SKM-1 treated with dmso at 0.1 percent for 144 hours (cell line): ENCODE data around the gene PKDCC.
A peak's percentile ranks its signal among the peaks of the same experiment; 100 is the strongest.

Experiments used
- DNase-seq: peaks from one replicate; lab custom pipeline; 2025; ENCODE audit not compliant: unreplicated experiment; lab: John Stamatoyannopoulos, UW

Gene PKDCC, protein sequence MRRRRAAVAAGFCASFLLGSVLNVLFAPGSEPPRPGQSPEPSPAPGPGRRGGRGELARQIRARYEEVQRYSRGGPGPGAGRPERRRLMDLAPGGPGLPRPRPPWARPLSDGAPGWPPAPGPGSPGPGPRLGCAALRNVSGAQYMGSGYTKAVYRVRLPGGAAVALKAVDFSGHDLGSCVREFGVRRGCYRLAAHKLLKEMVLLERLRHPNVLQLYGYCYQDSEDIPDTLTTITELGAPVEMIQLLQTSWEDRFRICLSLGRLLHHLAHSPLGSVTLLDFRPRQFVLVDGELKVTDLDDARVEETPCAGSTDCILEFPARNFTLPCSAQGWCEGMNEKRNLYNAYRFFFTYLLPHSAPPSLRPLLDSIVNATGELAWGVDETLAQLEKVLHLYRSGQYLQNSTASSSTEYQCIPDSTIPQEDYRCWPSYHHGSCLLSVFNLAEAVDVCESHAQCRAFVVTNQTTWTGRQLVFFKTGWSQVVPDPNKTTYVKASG

GRCh38 chr2:42047488-42048298, at the start of gene PKDCC:
PKDCC (plus strand) TSS chr2:42048021; CDS start chr2:42048200, 179 bp downstream.
- DNase-seq = peak; percentile 41

DNA sequence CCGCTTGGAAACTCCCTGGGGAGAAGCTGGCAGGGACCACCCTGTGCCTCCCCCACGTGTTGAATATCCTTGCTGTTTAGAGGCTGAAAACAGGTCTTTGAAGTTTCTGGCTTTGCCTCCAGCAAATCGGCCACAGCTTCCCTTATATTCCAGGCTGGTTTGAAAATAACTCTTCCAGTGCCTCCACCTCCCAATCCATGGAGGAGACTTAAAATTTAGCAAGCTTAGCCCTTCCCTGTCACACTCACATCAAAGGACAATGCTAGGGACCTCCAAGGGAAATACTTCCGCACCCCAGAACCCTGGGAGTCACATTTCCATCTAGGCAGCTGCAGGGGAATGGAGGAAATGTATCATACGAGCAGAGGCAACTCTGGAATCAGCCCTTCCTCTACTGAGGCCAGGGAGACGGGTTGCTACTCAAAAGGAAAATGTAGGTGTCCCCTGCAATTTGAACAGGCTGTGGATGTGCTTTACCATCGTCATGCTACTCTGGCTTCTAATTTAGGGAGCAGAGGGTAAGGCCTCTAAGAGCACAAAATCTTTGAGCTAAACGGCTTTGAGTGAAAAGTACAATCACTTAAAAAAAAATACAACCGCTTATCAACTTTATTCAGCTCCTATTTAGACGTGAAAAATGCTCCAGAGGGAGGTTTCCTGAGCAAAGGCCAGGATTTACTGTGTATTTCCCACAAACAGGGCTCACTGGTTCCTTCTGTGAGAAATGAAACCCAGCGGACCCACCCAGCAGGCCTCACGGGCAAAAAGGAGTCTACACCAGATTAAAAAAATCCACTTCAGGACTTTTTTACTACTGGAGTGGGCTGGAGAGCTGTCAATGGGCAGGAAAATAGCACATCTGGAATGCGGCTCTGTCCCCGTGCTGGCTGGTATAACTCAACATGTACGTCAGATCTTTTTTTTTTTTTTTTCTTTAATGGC, 49.4 kb upstream of the PKDCC start:
- no peak for DNase-seq

DNA sequence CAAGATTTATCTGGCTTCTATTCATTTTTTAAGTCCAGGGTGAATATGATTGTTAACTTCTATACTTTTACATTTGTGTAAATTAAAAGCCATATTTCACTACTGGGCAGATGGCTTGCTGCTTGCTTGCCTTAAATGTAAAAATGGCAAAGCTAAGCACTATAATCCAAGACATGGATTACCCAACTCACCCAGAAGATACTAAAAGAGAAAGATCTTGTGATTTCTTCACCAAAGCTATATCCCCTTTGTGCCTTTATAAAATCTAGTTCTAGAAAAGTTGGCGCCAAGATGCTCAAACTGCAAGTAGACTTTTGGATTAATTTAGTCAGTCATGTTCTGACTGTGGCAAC, 48.7 kb upstream of the PKDCC start:
- DNase-seq = no peak

GRCh38 chr2:41999592-42000281, 48.1 kb upstream of the PKDCC start:
- no peak for DNase-seq

DNA sequence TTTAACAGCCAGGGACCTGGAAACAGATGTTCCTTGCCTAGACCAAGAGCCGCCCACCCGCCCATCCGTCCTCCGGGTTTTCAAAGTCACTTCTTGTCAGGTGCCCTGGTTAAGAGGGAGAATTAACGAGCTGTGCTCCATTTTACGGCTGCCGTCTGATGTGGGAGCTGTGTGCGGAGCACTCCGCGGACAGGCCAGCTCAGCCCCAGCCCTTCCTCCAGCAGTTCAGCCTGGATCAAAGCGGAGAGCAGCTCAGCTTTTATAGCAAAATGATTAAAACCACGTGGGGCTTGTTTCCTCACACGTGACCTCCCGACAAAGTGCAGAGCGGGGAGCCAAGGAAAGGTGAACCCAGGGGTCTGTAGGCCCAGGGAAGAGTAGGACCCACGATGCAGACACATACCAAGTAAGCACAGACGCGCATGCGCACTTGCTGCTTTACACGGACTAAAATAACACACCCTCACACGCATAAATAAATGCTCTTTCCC, 46.1 kb upstream of the PKDCC start:
- DNase-seq = no peak

GRCh38 chr2:42007551-42007950, 40.3 kb upstream of the PKDCC start:
- DNase-seq = no peak

GRCh38 chr2:42008241-42008921, 39.4 kb upstream of the PKDCC start:
- no peak for DNase-seq

DNA sequence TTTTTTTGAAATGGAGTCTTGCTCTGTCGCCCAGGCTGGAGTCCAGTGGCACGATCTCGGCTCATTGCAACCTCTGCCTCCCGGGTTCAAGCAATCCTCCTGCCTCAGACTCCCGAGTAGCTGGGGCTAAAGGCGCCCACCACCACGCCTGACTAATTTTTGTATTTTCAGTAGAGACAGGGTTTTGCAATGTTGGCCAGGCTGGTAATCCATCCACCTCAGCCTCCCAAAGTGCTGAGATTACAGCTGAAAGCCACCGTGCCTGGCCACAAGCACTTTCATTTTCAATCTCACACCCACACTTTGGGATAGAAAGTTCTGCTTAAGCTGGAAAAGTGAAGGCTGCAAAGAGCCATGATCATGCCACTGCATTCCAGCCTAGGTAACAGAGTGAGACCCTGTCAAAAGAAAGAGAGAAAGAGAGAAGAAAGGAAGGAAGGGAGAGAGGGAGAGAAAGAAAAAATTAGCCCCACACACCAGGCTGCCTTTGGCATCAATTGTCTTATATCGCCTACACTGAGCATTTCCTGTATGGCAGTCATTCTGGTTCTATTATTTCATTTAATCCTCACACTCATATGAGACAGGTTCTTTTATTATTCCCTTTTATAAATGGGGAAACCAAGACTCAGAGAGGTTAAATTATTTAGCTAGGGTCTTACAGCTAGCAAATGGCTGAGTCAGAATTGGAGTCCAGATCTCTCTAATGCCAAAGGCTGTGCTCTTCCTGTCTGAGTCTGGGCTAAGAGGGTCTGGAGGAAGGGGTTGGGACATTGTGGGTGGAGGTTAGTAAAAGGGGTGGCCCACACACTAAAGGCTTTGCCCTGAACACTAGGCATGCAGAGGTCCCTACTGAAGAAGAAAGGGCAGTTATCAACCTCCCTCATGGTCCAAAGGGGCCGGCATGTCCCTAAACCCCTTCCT, 37.9 kb upstream of the PKDCC start:
- no peak for DNase-seq

DNA sequence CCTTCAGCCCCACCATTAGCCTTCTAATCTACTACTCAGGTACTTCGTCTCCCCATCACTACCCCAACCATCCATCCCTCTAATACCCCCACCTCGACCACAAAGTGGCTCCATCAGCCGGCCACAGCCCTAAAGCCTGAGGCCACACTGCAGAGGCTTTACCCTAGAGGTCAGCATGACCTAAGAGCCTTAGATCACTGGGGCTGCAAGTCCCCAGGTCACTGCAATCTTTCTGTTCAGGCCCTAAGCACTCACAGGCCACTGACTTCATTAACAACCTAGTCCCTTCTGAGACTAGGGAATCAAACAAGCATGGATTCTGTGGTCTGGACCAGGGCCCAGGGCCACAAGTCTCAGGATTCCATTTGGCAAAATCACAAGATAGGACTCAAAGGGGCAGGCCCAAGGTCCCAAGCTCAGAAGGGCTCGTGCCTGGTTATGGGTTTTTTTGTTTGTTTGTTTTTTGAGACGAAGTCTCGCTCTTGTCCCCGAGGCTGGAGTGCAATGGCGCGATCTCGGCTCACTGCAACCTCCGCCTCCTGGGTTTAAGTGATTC, 37.0 kb upstream of the PKDCC start:
- no peak for DNase-seq

- no peak for DNase-seq
These were observed 35.7 kb upstream of the PKDCC start for GRCh38 chr2:42012137-42012536.

GRCh38 chr2:42012651-42013050, 35.2 kb upstream of the PKDCC start:
- DNase-seq = no peak

GRCh38 chr2:42013409-42013808, 34.4 kb upstream of the PKDCC start:
- no peak for DNase-seq

- no peak for DNase-seq
These were observed 26.4 kb upstream of the PKDCC start for GRCh38 chr2:42021464-42021863.

GRCh38 chr2:42025151-42025582, 22.7 kb upstream of the PKDCC start:
- no peak for DNase-seq

GRCh38 chr2:42026272-42026671, 21.5 kb upstream of the PKDCC start:
- no peak for DNase-seq

GRCh38 chr2:42028571-42029148, 19.2 kb upstream of the PKDCC start:
- peak; percentile 82 for DNase-seq

- no peak for DNase-seq
These were observed 18.6 kb upstream of the PKDCC start for GRCh38 chr2:42029171-42029570.

- DNase-seq = no peak
These were observed 18.1 kb upstream of the PKDCC start for GRCh38 chr2:42029639-42030199.
